IMR-90 (cell line): ENCODE measurements around the gene KRTAP10-1. TPM values are rescaled to one million over a fixed set of nuclear protein-coding genes. Genes with fewer than 3 reads are reported as not detected.
"Not testable (repeated sequence)": the region's sequence is repeated elsewhere in the genome, so short reads cannot be mapped to it uniquely, and the experiment has no call there.

Experiments
- ATAC-seq: fragments of 200-7000 bp; cut with Tn5 transposase; 2 replicates; pipeline ENCODE4 v1.9.1; 2020; ENCODE audit warnings: low read depth, mild to moderate bottlenecking, moderate library complexity
- BruUV-seq: library from RNA; stranded (reverse); fragments of 400-500 nt; replicated peaks from 2 replicates; lab custom pipeline; 2021; lab: Mats Ljungman, UMichigan
- CTCF ChIA-PET: fragments of 300-600 bp; formaldehyde crosslinking; extraction: SDS; loops from one replicate; lab custom pipeline; 2021; ENCODE audit warnings: antibody characterized with exemption; lab: Yijun Ruan, JAX
- POLR2A ChIA-PET: fragments of 300-600 bp; sonication (Branson Sonifier 250); formaldehyde crosslinking; loops from one replicate; lab custom pipeline; 2022; ENCODE audit warnings: antibody characterized with exemption; ENCODE audit not compliant: unreplicated experiment; lab: Charles Lee
- DNase-seq: peaks from one replicate; pipeline ENCODE4 v3.0.0; 2013
- H2AFZ ChIP-seq: replicated peaks from 2 replicates; pipeline ENCODE3; 2013; ENCODE audit warnings: low read length, mild to moderate bottlenecking; ENCODE audit not compliant: poor library complexity
- H2AK5ac ChIP-seq: 2 replicates; pipeline ENCODE4 v1.6.1; 2013; ENCODE audit warnings: low read depth, low read length, inconsistent platforms
- H2AK9ac ChIP-seq: replicated peaks from 2 replicates; pipeline ENCODE3; 2013; ENCODE audit warnings: mild to moderate bottlenecking, low read depth, low read length, moderate library complexity; ENCODE audit not compliant: poor library complexity
- H2BK120ac ChIP-seq: 2 replicates; pipeline ENCODE4 v1.6.1; 2013; ENCODE audit warnings: low read depth, low read length, inconsistent platforms
- H2BK15ac ChIP-seq: 3 replicates; pipeline ENCODE4 v1.6.1; 2013; ENCODE audit warnings: low read depth, low read length, inconsistent platforms
- H2BK20ac ChIP-seq: 2 replicates; pipeline ENCODE4 v1.6.1; 2013; ENCODE audit warnings: low read depth, mild to moderate bottlenecking, inconsistent platforms, low read length, moderate library complexity
- H2BK5ac ChIP-seq: 2 replicates; pipeline ENCODE4 v1.6.1; 2013; ENCODE audit warnings: mild to moderate bottlenecking, low read depth, low read length, inconsistent platforms; ENCODE audit not compliant: poor library complexity, severe bottlenecking
- H3K14ac ChIP-seq: replicated peaks from 2 replicates; pipeline ENCODE4 v1.6.1; 2013; ENCODE audit warnings: low read depth, low read length, inconsistent platforms
- H3K18ac ChIP-seq: 2 replicates; pipeline ENCODE4 v1.6.1; 2013; ENCODE audit warnings: low read depth, low read length, control low read depth
- H3K23ac ChIP-seq: 2 replicates; pipeline ENCODE4 v1.6.1; 2013; ENCODE audit warnings: low read depth, low read length, inconsistent platforms
- H3K27ac ChIP-seq: 2 replicates; pipeline ENCODE4 v1.5.1; 2013; ENCODE audit warnings: mild to moderate bottlenecking, control low read depth, low read length; ENCODE audit not compliant: insufficient read depth
- H3K27me3 ChIP-seq: 2 replicates; pipeline ENCODE4 v1.6.1; 2013; ENCODE audit warnings: low read length; ENCODE audit not compliant: control insufficient read depth, insufficient read depth
- H3K36me3 ChIP-seq: 2 replicates; pipeline ENCODE4 v1.6.1; 2013; ENCODE audit warnings: low read length, mixed read lengths; ENCODE audit not compliant: control insufficient read depth, insufficient read depth
- H3K4ac ChIP-seq: 2 replicates; pipeline ENCODE4 v1.6.1; 2013; ENCODE audit warnings: low read depth, low read length, inconsistent platforms
- H3K4me1 ChIP-seq: 2 replicates; pipeline ENCODE4 v1.6.1; 2013; ENCODE audit warnings: low read length, mixed read lengths; ENCODE audit not compliant: control insufficient read depth, insufficient read depth
- H3K4me2 ChIP-seq: 2 replicates; pipeline ENCODE4 v1.6.1; 2013; ENCODE audit warnings: low read depth, mild to moderate bottlenecking, control low read depth, low read length, moderate library complexity
- H3K4me3 ChIP-seq: 2 replicates; pipeline ENCODE4 v1.5.1; 2013; ENCODE audit warnings: low read depth, mild to moderate bottlenecking, control low read depth, low read length, moderate library complexity; ENCODE audit not compliant: insufficient read depth
- H3K56ac ChIP-seq: 2 replicates; pipeline ENCODE4 v1.6.1; 2013; ENCODE audit warnings: low read length, inconsistent platforms; ENCODE audit not compliant: insufficient read depth; ENCODE audit errors: extremely low read depth
- H3K79me1 ChIP-seq, 2 experiments: 2 replicates each; pipeline ENCODE4 v1.6.1; 2013; ENCODE audit warnings: low read length in 2 of 2, inconsistent platforms in 1 of 2, low read depth in 1 of 2
- H3K9ac ChIP-seq: 2 replicates; pipeline ENCODE4 v1.6.1; 2013; ENCODE audit warnings: low read depth, low read length, control low read depth
- H3K9me1 ChIP-seq: 2 replicates; pipeline ENCODE4 v1.6.1; 2013; ENCODE audit warnings: low read length, inconsistent platforms; ENCODE audit not compliant: insufficient read depth
- H3K9me3 ChIP-seq: 2 replicates; pipeline ENCODE4 v1.6.1; 2013; ENCODE audit warnings: low read length; ENCODE audit not compliant: control insufficient read depth, insufficient read depth
- H4K20me1 ChIP-seq: 2 replicates; pipeline ENCODE4 v1.6.1; 2013; ENCODE audit warnings: low read length, inconsistent platforms; ENCODE audit not compliant: insufficient read depth
- H4K5ac ChIP-seq: 2 replicates; pipeline ENCODE4 v1.6.1; 2013; ENCODE audit warnings: mild to moderate bottlenecking, low read depth, low read length, control low read depth
- H4K8ac ChIP-seq, 2 experiments: 2 replicates each; pipeline ENCODE4 v1.6.1; 2013; ENCODE audit warnings: low read depth in 2 of 2, low read length in 2 of 2, control low read depth in 1 of 2, inconsistent platforms in 1 of 2
- H4K91ac ChIP-seq: 2 replicates; pipeline ENCODE4 v1.6.1; 2013; ENCODE audit warnings: low read depth, low read length, inconsistent platforms; ENCODE audit not compliant: insufficient read depth
- MXI1 ChIP-seq: IDR thresholded peaks from 2 replicates; pipeline ENCODE4 v1.6.1; 2012; ENCODE audit warnings: low read depth, mild to moderate bottlenecking, low read length, moderate library complexity, borderline replicate concordance
- POLR2A ChIP-seq: IDR thresholded peaks from 2 replicates; pipeline ENCODE4 v1.6.1; 2012; ENCODE audit warnings: mild to moderate bottlenecking, low read depth, low read length
- RAD21 ChIP-seq: IDR thresholded peaks from 2 replicates; pipeline ENCODE4 v1.6.1; 2012; ENCODE audit warnings: low read length, improper control_type of control experiment
- RCOR1 ChIP-seq: IDR thresholded peaks from 2 replicates; pipeline ENCODE4 v1.6.1; 2012; ENCODE audit warnings: mild to moderate bottlenecking, low read length, improper control_type of control experiment; ENCODE audit not compliant: insufficient replicate concordance
- SMC3 ChIP-seq: fragments of 150-350 bp; IDR thresholded peaks from 2 replicates; pipeline ENCODE4 v1.6.1; 2016; ENCODE audit warnings: low read depth, mild to moderate bottlenecking, antibody characterized with exemption, low read length, moderate library complexity
- WGBS, 2 experiments: methylation state at CpG; one replicate each; pipeline versions ENCODE4 v1.1.5 to v1.1.7; 2013; ENCODE audit warnings: missing lambda C conversion rate in 2 of 2; ENCODE audit not compliant: insufficient read length in 1 of 2; ENCODE audit errors: extremely low coverage in 2 of 2; 5-methylcytosine and 5-hydroxymethylcytosine counted together
- dilution Hi-C: fragments of 300-500 bp; cut with HindIII; formaldehyde crosslinking; loops from one replicate; pipeline ENCODE4 v1.14.3; 2018; ENCODE audit warnings: low sequenced_read_pairs; ENCODE audit not compliant: unreplicated experiment
- in situ Hi-C: fragments of 300-500 bp; cut with MboI; formaldehyde crosslinking; loops from 3 replicates; pipeline ENCODE4 v1.14.3; 2019; ENCODE audit warnings: low sequenced_read_pairs, inconsistent platforms, mixed read lengths
- intact Hi-C: fragments of 100-400 bp; cut with micrococcal nuclease; formaldehyde crosslinking; loops from 2 replicates; pipeline ENCODE4 v1.10.0; 2022
- polyA plus RNA-seq, 3 experiments: library from polyadenylated mRNA; depleted of rRNA; stranded (reverse); fragments of >200 nt; gene quantifications; 2 replicates each; pipeline ENCODE4 v1.2.3, GENCODE V29; 2012; ENCODE audit warnings: low replicate concordance in 1 of 3
- total RNA-seq: library from RNA; depleted of rRNA; stranded (reverse); fragments of >200 nt; gene quantifications from 2 replicates; pipeline ENCODE4 v1.2.3, GENCODE V29; 2012
- TF ChIP-seq, protein P1 (sequence below): fragments of 150-350 bp; IDR thresholded peaks from 2 replicates; pipeline ENCODE4 v1.6.1; 2017; ENCODE audit warnings: mild to moderate bottlenecking, antibody characterized with exemption, low read length, low read depth

KRTAP10-1 gene
- total and polyA plus RNA-seq, 2 of the 4 experiments (the other 2 are of a cell fraction) = not detected

DNA sequence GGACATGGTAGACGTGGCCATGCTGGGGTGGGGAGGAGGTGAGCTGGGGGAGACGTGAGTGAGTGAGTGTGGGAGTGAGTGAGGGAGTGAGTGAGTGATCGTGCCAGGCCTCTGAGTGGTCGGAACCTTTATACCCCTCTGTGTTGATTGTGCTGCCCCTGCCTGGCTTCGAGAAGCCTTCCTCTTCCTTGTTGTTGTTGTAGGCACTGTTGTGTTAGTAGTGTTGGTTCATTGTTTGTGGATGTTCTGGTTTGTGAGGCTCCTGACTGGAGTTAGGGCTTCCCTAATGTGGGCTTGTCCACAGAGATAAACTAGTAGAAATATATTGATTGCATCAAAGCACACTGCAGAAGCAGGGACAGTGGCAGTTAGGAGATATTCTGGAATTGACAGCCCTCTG lies 18.7 kb upstream of the KRTAP10-1 start, which contains the start of gene KRTAP10-3:
Gene KRTAP10-3 (minus strand): TSS at position 101 of the 400 bp plus-strand sequence. CDS start 80 bp downstream, at position 21.
- no peak within 1 kb of the TSS for H3K27ac ChIP-seq
- H4K20me1 ChIP-seq = no peaks in the 10 kb centered on the region
- H3K27me3 ChIP-seq = peaks cover 14% of the 10 kb centered on the region
- ChIA-PET POLR2A (no interaction called here), CTCF (no interaction called here)
- no peak within 1 kb of the TSS for H3K4ac ChIP-seq
- no peaks in the 10 kb centered on the region for H3K4me1 ChIP-seq
- no peak within 1 kb of the TSS for H4K8ac ChIP-seq
- no peak within 1 kb of the TSS for H3K56ac ChIP-seq
- H4K5ac ChIP-seq = no peak within 1 kb of the TSS
- intact Hi-C loops (no loop called here), dilution Hi-C loops (no loop called here), in situ Hi-C loops (no loop called here)
- no peak within 1 kb of the TSS for H2AK5ac ChIP-seq
- no peak within 1 kb of the TSS for H2BK120ac ChIP-seq
- no peak within 1 kb of the TSS for H3K18ac ChIP-seq
- no peaks in the 10 kb centered on the region for H3K9me3 ChIP-seq
- no peak within 1 kb of the TSS for H3K4me2 ChIP-seq
- no peak within 1 kb of the TSS for H2BK15ac ChIP-seq
- H3K9me1 ChIP-seq = no peaks in the 10 kb centered on the region
- no peak within 1 kb of the TSS for H4K91ac ChIP-seq
- no TSS peak for BruUV-seq
- H3K14ac ChIP-seq = no peak within 1 kb of the TSS
- no peaks in the 10 kb centered on the region for H3K36me3 ChIP-seq
- no peak within 1 kb of the TSS for H3K9ac ChIP-seq
- H2AFZ ChIP-seq = peak within 1 kb of the TSS; percentile 43
- DNase-seq (no peak), ATAC-seq (no peak)
- H3K4me3 ChIP-seq = no peak within 1 kb of the TSS
- H2AK9ac ChIP-seq = no peak within 1 kb of the TSS
- H2BK20ac ChIP-seq = no peak within 1 kb of the TSS
- H2BK5ac ChIP-seq = no peak within 1 kb of the TSS
- TF ChIP-seq RAD21 = no peak
- TF ChIP-seq MXI1 = no peak
- TF ChIP-seq, protein P1, sequence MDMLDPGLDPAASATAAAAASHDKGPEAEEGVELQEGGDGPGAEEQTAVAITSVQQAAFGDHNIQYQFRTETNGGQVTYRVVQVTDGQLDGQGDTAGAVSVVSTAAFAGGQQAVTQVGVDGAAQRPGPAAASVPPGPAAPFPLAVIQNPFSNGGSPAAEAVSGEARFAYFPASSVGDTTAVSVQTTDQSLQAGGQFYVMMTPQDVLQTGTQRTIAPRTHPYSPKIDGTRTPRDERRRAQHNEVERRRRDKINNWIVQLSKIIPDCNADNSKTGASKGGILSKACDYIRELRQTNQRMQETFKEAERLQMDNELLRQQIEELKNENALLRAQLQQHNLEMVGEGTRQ = no peak
- no peak for TF ChIP-seq SMC3
- no peak for TF ChIP-seq POLR2A
- no peak for TF ChIP-seq RCOR1
- H3K79me1 ChIP-seq = no peaks in the 10 kb centered on the region
- 0% methylated on average over 1 of the region's 5 CpGs; no CpG with 5 or more reads in 1 of the 2 experiments for WGBS, 2 experiments
- H3K23ac ChIP-seq = no peak within 1 kb of the TSS

DNA sequence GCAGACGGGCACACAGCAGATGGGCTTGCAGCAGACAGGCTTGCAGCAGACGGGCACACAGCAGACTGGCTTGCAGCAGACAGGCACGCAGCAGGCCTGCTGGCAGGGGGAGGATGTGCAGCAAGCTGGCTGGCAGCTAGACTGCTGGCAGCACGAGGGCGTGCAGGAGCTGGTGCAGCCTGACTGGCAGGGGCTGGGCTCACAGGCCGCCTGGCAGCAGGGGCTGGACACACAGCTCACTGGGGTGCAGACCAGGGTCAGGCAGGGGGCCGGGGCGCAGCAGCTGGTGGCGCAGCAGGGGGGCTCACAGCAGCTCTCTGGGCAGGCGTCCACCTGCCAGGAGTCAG lies 18.3 kb upstream of the KRTAP10-1 start:
- WGBS, 2 experiments = 35% methylated on average over 6 of the region's 10 CpGs; no CpG with 5 or more reads in 1 of the 2 experiments
- H2BK15ac ChIP-seq, H3K56ac ChIP-seq, H4K91ac ChIP-seq, H3K23ac ChIP-seq, DNase-seq, H2BK5ac ChIP-seq, H3K9me1 ChIP-seq, H3K14ac ChIP-seq, H4K8ac ChIP-seq, H2AFZ ChIP-seq, CTCF ChIA-PET, H3K9ac ChIP-seq, H2BK120ac ChIP-seq, dilution Hi-C loops, H3K4me2 ChIP-seq, H3K27ac ChIP-seq, H3K18ac ChIP-seq, H3K4me1 ChIP-seq, H3K79me1 ChIP-seq, H2BK20ac ChIP-seq, H3K4me3 ChIP-seq, in situ Hi-C loops, H4K20me1 ChIP-seq, BruUV-seq, H4K5ac ChIP-seq, H3K9me3 ChIP-seq, ATAC-seq, intact Hi-C loops, H2AK9ac ChIP-seq, H3K4ac ChIP-seq, H3K36me3 ChIP-seq, H2AK5ac ChIP-seq, POLR2A ChIA-PET: not testable (repeated sequence)
- H3K27me3 ChIP-seq = peaks cover 14% of the 10 kb centered on the region
